B cell (primary cell): ENCODE data around the gene DIP2B. TPM values are rescaled to one million over a fixed set of nuclear protein-coding genes. Genes with fewer than 3 reads are reported as not detected.

Source experiments
- ATAC-seq: fragments of 200-7000 bp; cut with Tn5 transposase; one replicate; pipeline ENCODE4 v1.10.0; 2021; ENCODE audit warnings: low read depth, mild to moderate bottlenecking, moderate number of reproducible peaks, moderate library complexity
- CTCF ChIA-PET: fragments of 350-600 bp; sonication (Branson Sonifier 250); formaldehyde crosslinking; loops from one replicate; lab custom pipeline; 2021; ENCODE audit warnings: antibody characterized with exemption, inconsistent platforms; lab: Charles Lee
- POLR2A ChIA-PET: fragments of 350-600 bp; sonication (Branson Sonifier 250); formaldehyde crosslinking; loops from one replicate; lab custom pipeline; 2021; ENCODE audit warnings: antibody characterized with exemption; lab: Charles Lee
- DNase-seq: peaks from one replicate; pipeline ENCODE4 v3.0.0; 2013
- H2AFZ ChIP-seq: 2 replicates; pipeline ENCODE4 v1.6.1; 2012; ENCODE audit warnings: mild to moderate bottlenecking, low read depth, low read length; ENCODE audit not compliant: insufficient read depth, poor library complexity, severe bottlenecking
- H3K27ac ChIP-seq, 2 donors: 1 replicate in 1 of 2; 2 replicates in 1 of 2; pipeline ENCODE4 v1.5.1; 2012 to 2013; ENCODE audit warnings: low read length in 2 of 2, mild to moderate bottlenecking in 2 of 2, moderate library complexity in 1 of 2
- H3K27me3 ChIP-seq, 4 experiments: fragments of 200-600 bp in 1 of 4; sonication (generic) in 1 of 4; replicated peaks in 1 of 4; 1 replicate in 2 of 4; 2 replicates in 2 of 4; pipeline versions ENCODE4 v1.6.1 to v1.7.0; 2013 to 2016; ENCODE audit warnings: low read length in 3 of 4, mild to moderate bottlenecking in 2 of 4, mixed read lengths in 1 of 4, moderate library complexity in 1 of 4; ENCODE audit not compliant: insufficient read depth in 4 of 4, control insufficient read depth in 3 of 4; ENCODE audit errors: control extremely low read depth in 1 of 4
- H3K36me3 ChIP-seq, 2 experiments: replicated peaks in 1 of 2; 1 replicate in 1 of 2; 2 replicates in 1 of 2; pipeline versions ENCODE4 v1.6.1 to v1.7.1; 2013; ENCODE audit warnings: low read length in 1 of 2; ENCODE audit not compliant: insufficient read depth in 2 of 2, control insufficient read depth in 1 of 2; ENCODE audit errors: control extremely low read depth in 1 of 2, extremely low read depth in 1 of 2
- H3K4me1 ChIP-seq, 2 donors: fragments of 200-600 bp in 1 of 2; sonication (generic) in 1 of 2; 1 replicate in 1 of 2; 2 replicates in 1 of 2; pipeline versions ENCODE4 v1.5.1 to v1.6.1; 2013 to 2017; ENCODE audit warnings: low read length in 2 of 2; ENCODE audit not compliant: control insufficient read depth in 2 of 2, insufficient read depth in 2 of 2
- H3K4me2 ChIP-seq: replicated peaks from 2 replicates; pipeline ENCODE3; 2012; ENCODE audit warnings: mild to moderate bottlenecking, low read depth, low read length; ENCODE audit not compliant: poor library complexity, severe bottlenecking
- H3K4me3 ChIP-seq, 5 experiments: fragments of 200-600 bp in 1 of 5; sonication (generic) in 1 of 5; 1 replicate in 3 of 5; 2 replicates in 2 of 5; pipeline versions ENCODE4 v1.5.1 to v1.7.0; 2011 to 2016; ENCODE audit warnings: low read length in 4 of 5, mild to moderate bottlenecking in 4 of 5, low read depth in 2 of 5, control low read depth in 1 of 5, moderate library complexity in 1 of 5; ENCODE audit not compliant: insufficient read depth in 1 of 5; ENCODE audit errors: control extremely low read depth in 1 of 5, extremely low read depth in 1 of 5
- H3K79me2 ChIP-seq: fragments of 200-600 bp; sonication (generic); one replicate; pipeline ENCODE4 v1.6.0; 2016; ENCODE audit warnings: low read length; ENCODE audit not compliant: control insufficient read depth, insufficient read depth
- H3K9ac ChIP-seq: fragments of 200-600 bp; sonication (generic); 2 replicates; pipeline ENCODE4 v1.6.1; 2017; ENCODE audit warnings: mild to moderate bottlenecking, low read length, moderate library complexity
- H3K9me3 ChIP-seq, 3 donors: one replicate each; pipeline versions ENCODE4 v1.6.1 to v1.7.1; 2013; ENCODE audit warnings: low read length in 2 of 3; ENCODE audit not compliant: control insufficient read depth in 2 of 3, insufficient read depth in 1 of 3; ENCODE audit errors: control extremely low read depth in 1 of 3
- H4K20me1 ChIP-seq: 2 replicates; pipeline ENCODE4 v1.6.0; 2012; ENCODE audit warnings: mild to moderate bottlenecking, low read length; ENCODE audit not compliant: insufficient read depth, control insufficient read depth, poor library complexity, severe bottlenecking
- H3K27ac Mint-ChIP-seq: one replicate; pipeline ENCODE4 v1.8.0; 2021; ENCODE audit warnings: mixed read lengths
- H3K27me3 Mint-ChIP-seq: one replicate; pipeline ENCODE4 v1.8.0; 2021; ENCODE audit warnings: mixed read lengths
- H3K4me1 Mint-ChIP-seq: one replicate; pipeline ENCODE4 v1.8.0; 2021; ENCODE audit warnings: mixed read lengths
- H3K4me3 Mint-ChIP-seq: one replicate; pipeline ENCODE4 v1.8.0; 2021; ENCODE audit warnings: mixed read lengths
- H3K9me3 Mint-ChIP-seq: one replicate; pipeline ENCODE4 v1.8.0; 2022; ENCODE audit warnings: mixed read lengths; ENCODE audit not compliant: insufficient read depth
- EZH2 ChIP-seq: IDR thresholded peaks from 2 replicates; pipeline ENCODE4 v1.6.1; 2012; ENCODE audit warnings: borderline replicate concordance, low read depth, mild to moderate bottlenecking, moderate library complexity, low read length; ENCODE audit not compliant: insufficient read depth, poor library complexity, severe bottlenecking
- WGBS: methylation state at CpG from one replicate; pipeline ENCODE4 v1.1.5; 2013; ENCODE audit warnings: missing lambda C conversion rate; ENCODE audit not compliant: insufficient coverage; 5-methylcytosine and 5-hydroxymethylcytosine counted together
- intact Hi-C: fragments of 100-400 bp; cut with micrococcal nuclease; formaldehyde crosslinking; loops from one replicate; pipeline ENCODE4 v1.10.0; 2022
- polyA plus RNA-seq: library from polyadenylated mRNA; depleted of rRNA; stranded (reverse); fragments of >200 nt; gene quantifications from 2 replicates; pipeline ENCODE4 v1.2.3, GENCODE V29; 2012
- total RNA-seq, 2 donors: library from RNA; stranded (reverse); fragments of 120-200 nt in 1 of 2; gene quantifications; 1 replicate in 1 of 2; 2 replicates in 1 of 2; pipeline versions ENCODE4 v1.2.3 to v1.2.4, GENCODE V29; 2013 to 2022
- TF ChIP-seq, protein P1 (sequence below): fragments of 200-600 bp; IDR thresholded peaks from one replicate; pipeline ENCODE4 v1.8.0; 2022; ENCODE audit warnings: antibody characterized with exemption, mild to moderate bottlenecking

Gene DIP2B
- total and polyA plus RNA-seq, 2 donors (not counting 1 experiment from before 2014, with no cell fraction given), result 16.4 to 38.8 TPM

DNA sequence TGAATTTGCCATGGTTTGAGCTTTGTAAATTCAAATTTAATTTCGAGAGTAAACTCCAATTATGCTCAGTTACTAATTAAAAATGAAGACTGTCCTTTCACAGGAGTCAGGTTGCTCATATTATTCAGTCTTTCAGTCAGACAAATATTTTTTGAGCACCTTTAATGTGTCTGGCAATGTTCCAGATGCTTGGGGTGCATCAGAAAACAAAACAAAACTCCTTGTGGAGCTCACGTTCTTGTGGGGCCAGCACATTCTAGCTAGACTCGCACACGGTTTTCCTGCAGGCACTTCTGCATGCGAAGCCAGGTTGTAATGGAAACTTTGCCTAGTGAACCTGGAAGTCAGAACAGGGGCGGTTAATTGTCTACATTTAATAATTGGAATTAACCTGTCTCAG lies 195.2 kb downstream of the DIP2B start:
- peaks cover 16 to 82% of the 10 kb centered on the region in 2 experiments for H3K36me3 ChIP-seq
- Mint-ChIP-seq H3K27me3 (no peaks in the 10 kb centered on the region), H3K9me3 (no peaks in the 10 kb centered on the region), H3K27ac (no peak overlapping the region), H3K4me3 (no peak overlapping the region), H3K4me1 (no peaks in the 10 kb centered on the region)
- TF ChIP-seq, protein P1, sequence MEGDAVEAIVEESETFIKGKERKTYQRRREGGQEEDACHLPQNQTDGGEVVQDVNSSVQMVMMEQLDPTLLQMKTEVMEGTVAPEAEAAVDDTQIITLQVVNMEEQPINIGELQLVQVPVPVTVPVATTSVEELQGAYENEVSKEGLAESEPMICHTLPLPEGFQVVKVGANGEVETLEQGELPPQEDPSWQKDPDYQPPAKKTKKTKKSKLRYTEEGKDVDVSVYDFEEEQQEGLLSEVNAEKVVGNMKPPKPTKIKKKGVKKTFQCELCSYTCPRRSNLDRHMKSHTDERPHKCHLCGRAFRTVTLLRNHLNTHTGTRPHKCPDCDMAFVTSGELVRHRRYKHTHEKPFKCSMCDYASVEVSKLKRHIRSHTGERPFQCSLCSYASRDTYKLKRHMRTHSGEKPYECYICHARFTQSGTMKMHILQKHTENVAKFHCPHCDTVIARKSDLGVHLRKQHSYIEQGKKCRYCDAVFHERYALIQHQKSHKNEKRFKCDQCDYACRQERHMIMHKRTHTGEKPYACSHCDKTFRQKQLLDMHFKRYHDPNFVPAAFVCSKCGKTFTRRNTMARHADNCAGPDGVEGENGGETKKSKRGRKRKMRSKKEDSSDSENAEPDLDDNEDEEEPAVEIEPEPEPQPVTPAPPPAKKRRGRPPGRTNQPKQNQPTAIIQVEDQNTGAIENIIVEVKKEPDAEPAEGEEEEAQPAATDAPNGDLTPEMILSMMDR, result no peak
- no peak for TF ChIP-seq EZH2
- H3K27me3 ChIP-seq, result no peaks in the 10 kb centered on the region
- ChIA-PET POLR2A (interaction anchor here (0.6 kb wide), 1 partner anchor 52 kb away, joined by 7 read pairs; no protein-coding TSS in a partner anchor), CTCF (interaction anchor here (0.8 kb wide), 1 partner anchor 196 kb away, joined by 3 read pairs; no protein-coding TSS in a partner anchor)
- 96% methylated on average over 4 of the region's 6 CpGs for WGBS
- no peaks in the 10 kb centered on the region for H3K79me2 ChIP-seq
- no peak overlapping the region for H2AFZ ChIP-seq
- H3K4me2 ChIP-seq, result no peak overlapping the region
- no peak overlapping the region for H3K9ac ChIP-seq
- H3K27ac ChIP-seq, result no peak overlapping the region
- intact Hi-C loops, result no loop called here
- DNase-seq (no peak), ATAC-seq (no peak)
- no peak overlapping the region for H3K4me3 ChIP-seq
- H4K20me1 ChIP-seq, result no peaks in the 10 kb centered on the region
- no peaks in the 10 kb centered on the region for H3K9me3 ChIP-seq
- H3K4me1 ChIP-seq, result no peaks in the 10 kb centered on the region

DNA sequence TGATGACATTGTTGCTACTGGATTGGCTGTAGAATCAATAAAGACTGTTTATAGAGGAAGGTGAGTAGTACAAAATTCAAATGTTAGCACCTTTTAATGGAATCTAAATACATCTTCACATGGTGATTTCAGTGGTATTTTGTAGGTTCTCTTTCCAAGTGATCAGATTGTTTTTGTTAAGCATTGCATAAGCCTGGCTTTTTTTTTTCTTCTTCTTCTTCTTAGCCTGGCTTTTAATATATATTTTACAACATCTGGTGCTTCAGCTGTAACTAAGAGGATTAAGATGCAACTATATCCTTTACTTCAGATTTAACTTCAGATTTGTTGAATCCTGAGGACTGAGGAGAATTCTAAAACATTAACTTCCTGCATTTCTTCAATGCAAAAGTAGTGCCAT lies 201.8 kb downstream of the DIP2B start:
- ATAC-seq, result no peak
- H3K36me3 ChIP-seq, result peaks cover 5 to 80% of the 10 kb centered on the region in 2 experiments
- H3K4me3 Mint-ChIP-seq, result no peak overlapping the region

More for the DNA sequence above, 201.8 kb downstream of the DIP2B start:
- no peaks in the 10 kb centered on the region for H3K4me1 ChIP-seq
- H3K27me3 ChIP-seq, result no peaks in the 10 kb centered on the region
- H3K4me2 ChIP-seq, result no peak overlapping the region
- CTCF ChIA-PET, result no interaction called here
- H3K9ac ChIP-seq, result no peak overlapping the region
- no peaks in the 10 kb centered on the region for H4K20me1 ChIP-seq
- no peak for DNase-seq
- H3K27ac Mint-ChIP-seq, result no peak overlapping the region
- no peak overlapping the region for H3K27ac ChIP-seq
- intact Hi-C loops, result no loop called here
- H3K4me1 Mint-ChIP-seq, result no peaks in the 10 kb centered on the region
- H3K27me3 Mint-ChIP-seq, result no peaks in the 10 kb centered on the region
- no peaks in the 10 kb centered on the region for H3K9me3 ChIP-seq
- H3K9me3 Mint-ChIP-seq, result no peaks in the 10 kb centered on the region
- H3K79me2 ChIP-seq, result no peaks in the 10 kb centered on the region
- TF ChIP-seq, protein P1, result no peak
- TF ChIP-seq EZH2, result no peak
- POLR2A ChIA-PET, result no interaction called here
- H3K4me3 ChIP-seq, result no peak overlapping the region
- H2AFZ ChIP-seq, result no peak overlapping the region
